ENCODE results near the gene POPDC3.

The POPDC3 gene

GRCh38 chr6:105112577-105112976 is 67.2 kb downstream of the POPDC3 start:
- no peak for TF ChIP-seq GATA1 (IDR thresholded peaks at IDR 0.05; ENCODE audit: low read depth, low read length)
- no peak for TF ChIP-seq POLR2A (IDR thresholded peaks at IDR 0.05; ENCODE audit: low read length)
- DNase-seq = peak in 1 of 2 experiments; percentile 7

GRCh38 chr6:105111871-105112270 is 67.9 kb downstream of the POPDC3 start:
- DNase-seq = no peak
- no peak for TF ChIP-seq GATA1 (IDR thresholded peaks at IDR 0.05; ENCODE audit: low read depth, low read length)
- TF ChIP-seq POLR2A (IDR thresholded peaks at IDR 0.05; ENCODE audit: low read length) = no peak

GRCh38 chr6:105111105-105111504 is 68.7 kb downstream of the POPDC3 start:
- TF ChIP-seq POLR2A (IDR thresholded peaks at IDR 0.05; ENCODE audit: low read length) (no peak), GATA1 (IDR thresholded peaks at IDR 0.05; ENCODE audit: low read depth, low read length) (no peak)
- no peak for DNase-seq

GRCh38 chr6:105109955-105110895 is 69.6 kb downstream of the POPDC3 start:
- no peak for DNase-seq
- TF ChIP-seq POLR2A (IDR thresholded peaks at IDR 0.05; ENCODE audit: low read length) (no peak), GATA1 (IDR thresholded peaks at IDR 0.05; ENCODE audit: low read depth, low read length) (no peak)

GRCh38 chr6:105108631-105109262 is 71.1 kb downstream of the POPDC3 start:
- no peak for DNase-seq

More at GRCh38 chr6:105108631-105109262, 71.1 kb downstream of the POPDC3 start:
- TF ChIP-seq POLR2A (IDR thresholded peaks at IDR 0.05; ENCODE audit: low read length) (no peak), GATA1 (IDR thresholded peaks at IDR 0.05; ENCODE audit: low read depth, low read length) (no peak)

All from erythroblast (primary cell).